ENCODE results near the gene RBCK1.

RBCK1 gene

GRCh38 chr20:478949-479429, 70.9 kb downstream of the RBCK1 start:
- TF ChIP-seq CTCF (IDR thresholded peaks at IDR 0.05; ENCODE audit: low read depth, low read length, missing control alignments), result peak; percentile 45
- H3K4me3 ChIP-seq (replicated peaks; ENCODE audit: low read depth, low read length), result no peak overlapping the region
- peak; percentile 36 for DNase-seq (ENCODE audit: extremely low read depth, low read depth)

GRCh38 chr20:479487-479886, 71.4 kb downstream of the RBCK1 start:
- H3K4me3 ChIP-seq (replicated peaks; ENCODE audit: low read depth, low read length), result no peak overlapping the region
- DNase-seq (ENCODE audit: extremely low read depth, low read depth), result no peak
- TF ChIP-seq CTCF (IDR thresholded peaks at IDR 0.05; ENCODE audit: low read depth, low read length, missing control alignments), result no peak

GRCh38 chr20:480044-480443, 71.9 kb downstream of the RBCK1 start:
- H3K4me3 ChIP-seq (replicated peaks; ENCODE audit: low read depth, low read length), result no peak overlapping the region
- no peak for DNase-seq (ENCODE audit: extremely low read depth, low read depth)
- no peak for TF ChIP-seq CTCF (IDR thresholded peaks at IDR 0.05; ENCODE audit: low read depth, low read length, missing control alignments)

GRCh38 chr20:481167-481566, 73.1 kb downstream of the RBCK1 start:
- no peak overlapping the region for H3K4me3 ChIP-seq (replicated peaks; ENCODE audit: low read depth, low read length)
- no peak for TF ChIP-seq CTCF (IDR thresholded peaks at IDR 0.05; ENCODE audit: low read depth, low read length, missing control alignments)
- DNase-seq (ENCODE audit: extremely low read depth, low read depth), result no peak

Measured in HFF-Myc (cell line).